22Rv1 (cell line): ENCODE results near the gene PDGFC.

ENCODE experiments used
- H3K27ac ChIP-seq: fragments of 450-650 bp; 2 replicates; pipeline ENCODE4 v1.5.1; 2017
- ZFX ChIP-seq: fragments of 450-650 bp; IDR thresholded peaks from 2 replicates; pipeline ENCODE4 v1.6.1; 2017; ENCODE audit warnings: antibody characterized with exemption, borderline replicate concordance
- TF ChIP-seq, protein P1 (sequence below): fragments of 450-650 bp; IDR thresholded peaks from 2 replicates; pipeline ENCODE4 v1.5.1; 2017; ENCODE audit warnings: mild to moderate bottlenecking

Gene PDGFC

DNA sequence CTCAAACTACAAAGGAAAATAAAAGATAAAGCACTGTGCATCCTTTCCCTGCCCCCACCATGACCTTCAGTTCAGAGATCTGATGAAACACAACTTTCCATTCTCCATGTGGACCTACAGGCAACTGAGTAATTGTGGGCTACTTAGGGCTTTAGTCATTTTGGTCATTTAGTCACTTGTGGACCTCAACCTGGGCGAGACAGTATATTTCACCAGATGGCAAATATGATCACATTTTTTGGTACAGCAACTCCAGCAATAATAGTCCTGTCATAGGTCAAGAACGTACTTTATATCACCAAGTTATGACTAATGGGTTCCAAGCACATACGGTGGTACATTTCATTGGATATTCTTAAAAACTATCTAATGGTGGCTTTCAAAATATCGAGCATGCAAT lies 141.2 kb downstream of the PDGFC start:
- TF ChIP-seq, protein P1, sequence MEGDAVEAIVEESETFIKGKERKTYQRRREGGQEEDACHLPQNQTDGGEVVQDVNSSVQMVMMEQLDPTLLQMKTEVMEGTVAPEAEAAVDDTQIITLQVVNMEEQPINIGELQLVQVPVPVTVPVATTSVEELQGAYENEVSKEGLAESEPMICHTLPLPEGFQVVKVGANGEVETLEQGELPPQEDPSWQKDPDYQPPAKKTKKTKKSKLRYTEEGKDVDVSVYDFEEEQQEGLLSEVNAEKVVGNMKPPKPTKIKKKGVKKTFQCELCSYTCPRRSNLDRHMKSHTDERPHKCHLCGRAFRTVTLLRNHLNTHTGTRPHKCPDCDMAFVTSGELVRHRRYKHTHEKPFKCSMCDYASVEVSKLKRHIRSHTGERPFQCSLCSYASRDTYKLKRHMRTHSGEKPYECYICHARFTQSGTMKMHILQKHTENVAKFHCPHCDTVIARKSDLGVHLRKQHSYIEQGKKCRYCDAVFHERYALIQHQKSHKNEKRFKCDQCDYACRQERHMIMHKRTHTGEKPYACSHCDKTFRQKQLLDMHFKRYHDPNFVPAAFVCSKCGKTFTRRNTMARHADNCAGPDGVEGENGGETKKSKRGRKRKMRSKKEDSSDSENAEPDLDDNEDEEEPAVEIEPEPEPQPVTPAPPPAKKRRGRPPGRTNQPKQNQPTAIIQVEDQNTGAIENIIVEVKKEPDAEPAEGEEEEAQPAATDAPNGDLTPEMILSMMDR, result no peak
- TF ChIP-seq ZFX, result no peak
- H3K27ac ChIP-seq, result no peak overlapping the region

DNA sequence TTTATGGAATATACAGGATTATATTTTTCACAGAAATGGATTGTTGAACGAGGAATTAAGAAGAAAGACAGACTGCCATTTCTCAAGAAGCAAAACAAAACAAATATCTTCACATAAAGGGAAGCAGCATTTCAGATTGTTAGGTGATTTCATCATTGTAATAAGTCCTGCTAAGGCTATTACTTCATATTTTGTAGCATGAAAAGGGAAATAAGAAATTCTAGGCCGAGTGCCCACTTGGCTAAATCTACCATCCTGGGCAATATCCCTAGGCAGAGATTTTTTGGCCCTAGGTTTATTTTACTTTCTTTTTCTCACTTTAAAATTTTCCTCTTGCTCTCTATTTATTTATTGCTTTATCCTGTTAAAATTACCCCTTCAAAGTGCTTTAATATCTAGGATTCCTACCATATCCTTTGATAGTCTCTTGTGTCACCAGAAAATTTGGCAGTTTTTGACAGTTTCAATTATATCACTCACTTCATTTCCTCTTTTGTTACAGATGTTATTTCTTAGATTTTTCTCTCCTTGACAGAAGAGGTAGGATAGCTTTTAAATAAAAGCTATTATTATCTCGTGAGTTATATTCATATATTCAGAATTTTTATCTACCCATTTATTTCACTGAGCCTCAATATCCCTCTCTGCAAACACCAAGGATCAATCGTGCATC lies 142.3 kb downstream of the PDGFC start:
- no peak overlapping the region for H3K27ac ChIP-seq

DNA sequence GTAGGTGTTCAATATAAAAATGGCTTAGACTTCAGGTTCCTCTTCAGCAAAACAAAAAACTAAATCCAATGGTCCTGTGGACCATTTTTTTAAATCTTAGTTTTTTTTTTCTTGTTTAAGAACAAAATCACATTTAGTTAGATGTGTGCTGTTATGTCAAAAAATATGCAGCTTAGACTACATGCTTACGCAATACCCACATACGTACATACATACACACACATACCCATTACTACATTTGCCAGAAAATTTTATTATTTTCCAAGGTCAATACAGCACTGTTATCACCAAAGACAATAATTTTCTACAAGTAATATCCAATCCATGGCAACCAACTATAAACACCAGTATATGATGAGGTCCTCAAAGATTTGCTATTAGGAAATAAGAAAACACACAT lies 144.1 kb downstream of the PDGFC start:
- H3K27ac ChIP-seq, result no peak overlapping the region
- TF ChIP-seq, protein P1, result no peak
- TF ChIP-seq ZFX, result no peak

More for the DNA sequence above, 142.3 kb downstream of the PDGFC start:
- no peak for TF ChIP-seq ZFX
- TF ChIP-seq, protein P1, result no peak

DNA sequence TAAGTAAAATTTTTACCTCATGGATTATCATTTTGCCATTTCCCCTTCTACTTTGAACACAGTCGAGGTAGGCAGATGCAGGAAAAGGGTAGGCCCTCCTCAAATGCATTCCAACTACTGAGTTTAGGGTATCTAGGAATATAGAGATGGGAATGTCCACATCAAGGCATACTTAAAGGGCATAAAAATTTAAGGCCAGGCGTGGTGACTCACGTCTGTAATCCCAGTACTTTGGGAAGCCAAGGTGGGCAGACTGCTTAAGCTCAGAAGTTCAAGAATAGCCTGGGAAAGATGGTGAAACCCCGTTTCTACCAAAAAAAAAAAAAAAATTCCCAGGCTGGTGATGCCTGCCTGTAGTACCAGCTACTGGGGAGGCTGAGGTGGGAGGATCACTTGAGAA lies 146.5 kb downstream of the PDGFC start:
- TF ChIP-seq, protein P1, result no peak
- TF ChIP-seq ZFX, result no peak
- no peak overlapping the region for H3K27ac ChIP-seq

DNA sequence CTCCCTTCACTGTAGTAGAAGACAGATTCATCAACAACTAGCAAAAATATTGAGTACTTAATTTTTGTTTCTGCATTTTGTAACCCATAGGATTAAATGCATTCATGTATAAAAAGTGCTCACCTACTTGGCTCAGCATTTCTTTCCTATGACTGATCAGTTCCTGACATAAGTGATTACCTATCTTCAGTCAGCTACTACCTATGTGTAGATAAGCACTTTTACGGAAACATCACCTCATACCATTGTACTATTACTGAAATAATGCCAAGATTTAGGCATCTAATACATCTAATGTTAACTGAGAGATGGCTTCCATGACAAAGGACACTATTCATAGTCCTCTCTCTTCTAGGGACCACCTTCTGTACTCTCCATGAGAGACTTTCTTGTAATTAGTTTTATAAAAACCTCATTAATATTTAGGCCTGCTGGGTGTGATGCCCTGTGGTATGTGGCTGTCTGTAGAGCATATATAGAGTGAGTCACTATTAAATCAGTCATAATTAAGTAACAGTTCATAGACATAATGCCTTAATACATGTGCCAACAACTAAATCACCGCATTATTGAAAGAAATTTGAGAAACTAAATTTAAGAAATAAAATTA lies 147.0 kb downstream of the PDGFC start:
- no peak overlapping the region for H3K27ac ChIP-seq
- no peak for TF ChIP-seq ZFX
- TF ChIP-seq, protein P1, result no peak

DNA sequence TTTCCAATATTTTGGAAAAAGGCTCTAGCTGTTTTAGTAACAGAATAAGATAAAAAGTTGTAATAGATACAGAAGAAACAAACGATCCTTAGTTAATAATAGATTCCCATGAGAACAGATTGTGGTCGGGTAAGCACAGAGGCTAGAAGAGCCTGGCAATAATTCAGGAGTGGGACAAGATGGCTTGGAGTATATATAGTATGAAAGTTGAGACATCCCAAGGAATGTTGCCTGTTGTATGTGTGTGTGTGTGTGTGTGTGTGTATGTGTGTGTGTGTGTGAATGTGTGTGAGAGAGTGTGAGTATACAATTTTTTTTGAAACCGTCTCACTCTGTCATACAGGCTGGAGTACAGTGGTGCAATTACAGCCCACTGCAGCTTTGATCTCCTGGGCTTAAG lies 150.7 kb downstream of the PDGFC start:
- TF ChIP-seq, protein P1, result no peak
- TF ChIP-seq ZFX, result no peak
- no peak overlapping the region for H3K27ac ChIP-seq

DNA sequence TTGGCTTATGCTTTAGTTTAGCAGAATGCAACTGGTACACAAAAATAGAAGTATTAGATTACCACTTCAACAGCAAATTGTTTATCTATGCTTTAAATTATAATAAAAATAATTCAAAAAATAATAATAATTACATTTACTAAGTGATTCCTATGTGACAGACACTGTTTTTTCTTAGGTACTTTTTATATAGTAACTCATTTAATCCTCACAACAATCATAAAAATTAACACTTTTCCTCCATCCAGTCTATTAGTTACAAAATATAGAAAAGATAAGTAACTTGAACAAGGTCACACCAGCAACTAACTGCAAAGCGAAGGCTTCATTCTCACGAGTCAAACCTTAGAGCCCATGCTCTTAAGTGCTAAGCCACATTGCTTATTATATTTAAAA lies 155.2 kb downstream of the PDGFC start:
- TF ChIP-seq, protein P1, result no peak
- no peak for TF ChIP-seq ZFX
- H3K27ac ChIP-seq, result no peak overlapping the region
